Measurements from ENCODE around the gene RALGAPA1.

DNA sequence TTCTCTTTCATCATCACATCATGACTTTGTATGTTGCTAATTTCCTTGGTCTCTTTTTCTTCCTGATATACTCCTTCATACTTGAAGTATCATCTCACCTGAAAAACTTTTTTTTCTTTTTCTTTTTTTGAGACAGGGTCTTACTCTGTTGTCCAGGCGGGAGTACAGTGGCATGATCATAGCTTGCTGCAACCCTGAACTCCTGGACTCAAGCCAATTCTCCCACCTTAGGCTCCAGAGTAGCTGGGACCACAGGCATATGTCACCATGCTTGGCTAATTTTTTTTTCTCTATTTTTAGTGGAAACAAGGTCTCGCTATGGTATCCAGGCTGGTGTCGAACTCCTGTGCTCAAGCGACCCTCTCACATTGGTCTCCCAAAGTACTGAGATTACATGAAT, 107.6 kb downstream of the RALGAPA1 start:
- TF ChIP-seq REST (IDR thresholded peaks at IDR 0.05; ENCODE audit: unreplicated experiment) (no peak), EZH2 (IDR thresholded peaks at IDR 0.05; ENCODE audit: low read depth, unreplicated experiment) (no peak), POLR2AphosphoS5 (IDR thresholded peaks at IDR 0.05; ENCODE audit: low read depth) (no peak), EZH2phosphoT487 (IDR thresholded peaks at IDR 0.05; ENCODE audit: unreplicated experiment) (no peak), CREB1 (CRISPR knock-in tag; IDR thresholded peaks at IDR 0.05; ENCODE audit: low read depth) (no peak), ZNF331 (CRISPR knock-in tag; IDR thresholded peaks at IDR 0.05; ENCODE audit: low read depth) (no peak), ETS1 (IDR thresholded peaks at IDR 0.05) (no peak), ZNF114 (CRISPR knock-in tag; IDR thresholded peaks at IDR 0.05) (no peak), STAT1 (IDR thresholded peaks at IDR 0.05; ENCODE audit: unreplicated experiment) (no peak), JUNB (IDR thresholded peaks at IDR 0.05; ENCODE audit: unreplicated experiment) (no peak), NANOG (IDR thresholded peaks at IDR 0.05; ENCODE audit: borderline replicate concordance) (no peak)
- TF ChIP-seq, protein P1, sequence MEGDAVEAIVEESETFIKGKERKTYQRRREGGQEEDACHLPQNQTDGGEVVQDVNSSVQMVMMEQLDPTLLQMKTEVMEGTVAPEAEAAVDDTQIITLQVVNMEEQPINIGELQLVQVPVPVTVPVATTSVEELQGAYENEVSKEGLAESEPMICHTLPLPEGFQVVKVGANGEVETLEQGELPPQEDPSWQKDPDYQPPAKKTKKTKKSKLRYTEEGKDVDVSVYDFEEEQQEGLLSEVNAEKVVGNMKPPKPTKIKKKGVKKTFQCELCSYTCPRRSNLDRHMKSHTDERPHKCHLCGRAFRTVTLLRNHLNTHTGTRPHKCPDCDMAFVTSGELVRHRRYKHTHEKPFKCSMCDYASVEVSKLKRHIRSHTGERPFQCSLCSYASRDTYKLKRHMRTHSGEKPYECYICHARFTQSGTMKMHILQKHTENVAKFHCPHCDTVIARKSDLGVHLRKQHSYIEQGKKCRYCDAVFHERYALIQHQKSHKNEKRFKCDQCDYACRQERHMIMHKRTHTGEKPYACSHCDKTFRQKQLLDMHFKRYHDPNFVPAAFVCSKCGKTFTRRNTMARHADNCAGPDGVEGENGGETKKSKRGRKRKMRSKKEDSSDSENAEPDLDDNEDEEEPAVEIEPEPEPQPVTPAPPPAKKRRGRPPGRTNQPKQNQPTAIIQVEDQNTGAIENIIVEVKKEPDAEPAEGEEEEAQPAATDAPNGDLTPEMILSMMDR (conservative IDR thresholded peaks at IDR 0.05; ENCODE audit: low read depth in 2 of 2) = no peak

Data from GM23338 (cell line).